T-helper 1 cell treated with Interleukin-12 subunit alpha and Interleukin-12 subunit beta and Interleukin-4 antibody, amounts not matched to agents 30 μg/mL and 1 μg/mL, for 36 hours (primary cell): Measurements from ENCODE around the gene BRSK2.
"Not testable (repeated sequence)": the region's sequence is repeated elsewhere in the genome, so short reads cannot be mapped to it uniquely, and the experiment has no call there.

Source experiments
- H3K27ac Mint-ChIP-seq: one replicate; pipeline ENCODE4 v1.8.0; 2021; ENCODE audit warnings: mild to moderate bottlenecking, mixed read lengths
- H3K27me3 Mint-ChIP-seq: one replicate; pipeline ENCODE4 v1.8.0; 2021; ENCODE audit warnings: low read depth, mixed read lengths
- H3K36me3 Mint-ChIP-seq: one replicate; pipeline ENCODE4 v1.8.0; 2021; ENCODE audit warnings: low read depth, mixed read lengths
- H3K4me1 Mint-ChIP-seq: one replicate; pipeline ENCODE4 v1.8.0; 2021; ENCODE audit warnings: low read depth, mixed read lengths
- H3K4me3 Mint-ChIP-seq: one replicate; pipeline ENCODE4 v1.8.0; 2021; ENCODE audit warnings: mild to moderate bottlenecking, moderate library complexity, mixed read lengths
- H3K9me3 Mint-ChIP-seq: one replicate; pipeline ENCODE4 v1.8.0; 2021; ENCODE audit warnings: mixed read lengths

Gene BRSK2

DNA sequence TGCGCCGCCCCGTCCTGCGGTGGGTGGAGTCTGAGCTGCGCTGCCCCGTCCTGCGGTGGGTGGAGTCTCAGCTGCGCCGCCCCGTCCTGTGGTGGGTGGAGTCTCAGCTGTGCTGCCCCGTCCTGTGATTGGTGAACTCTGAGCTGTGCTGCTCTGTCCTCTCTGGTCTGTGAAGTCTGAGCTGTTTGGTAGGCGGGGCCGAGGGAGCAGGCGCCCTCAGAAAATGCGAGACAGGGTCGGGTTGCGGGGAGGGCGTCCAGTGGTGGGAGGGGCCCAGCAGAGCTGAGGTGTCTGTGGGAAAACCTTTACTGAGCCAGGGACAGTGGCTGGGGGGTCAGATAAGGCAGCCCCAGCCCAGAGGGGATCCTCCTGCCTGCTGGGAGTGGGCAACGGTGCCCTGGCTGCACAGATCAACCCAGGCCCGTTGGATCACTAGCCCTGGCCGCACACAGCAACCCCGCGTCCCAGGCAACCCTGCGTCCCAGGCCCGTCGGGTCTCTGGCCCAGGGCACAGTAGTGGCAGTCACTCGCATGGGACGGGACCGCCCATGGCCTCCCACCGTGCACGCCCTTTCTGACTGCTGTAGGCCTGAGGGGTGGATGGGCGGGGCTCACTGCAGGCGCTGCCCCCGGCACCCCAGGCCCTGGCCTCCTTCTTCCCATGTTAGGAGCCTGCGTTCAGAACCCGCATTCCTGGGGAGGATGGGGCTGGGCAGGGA is 22.8 kb downstream of the BRSK2 start:
- peaks cover 6% of the 10 kb centered on the region for H3K9me3 Mint-ChIP-seq

GRCh38 chr11:1414650-1415049 is 24.9 kb downstream of the BRSK2 start:
- H3K36me3 Mint-ChIP-seq: no peaks in the 10 kb centered on the region
- no peaks in the 10 kb centered on the region for H3K4me1 Mint-ChIP-seq
- no peak overlapping the region for H3K27ac Mint-ChIP-seq
- H3K4me3 Mint-ChIP-seq: no peak overlapping the region
- H3K9me3 Mint-ChIP-seq: peaks cover 10% of the 10 kb centered on the region
- H3K27me3 Mint-ChIP-seq: no peaks in the 10 kb centered on the region

More for the DNA sequence above, 22.8 kb downstream of the BRSK2 start:
- H3K27ac Mint-ChIP-seq: no peak overlapping the region
- H3K36me3 Mint-ChIP-seq: no peaks in the 10 kb centered on the region
- no peaks in the 10 kb centered on the region for H3K27me3 Mint-ChIP-seq
- H3K4me3 Mint-ChIP-seq: no peak overlapping the region
- H3K4me1 Mint-ChIP-seq: no peaks in the 10 kb centered on the region

- Mint-ChIP-seq H3K9me3 (peaks cover 10% of the 10 kb centered on the region), H3K36me3 (no peaks in the 10 kb centered on the region), H3K4me1 (no peaks in the 10 kb centered on the region), H3K4me3 (no peak overlapping the region), H3K27ac (no peak overlapping the region), H3K27me3 (no peaks in the 10 kb centered on the region)
Measured at GRCh38 chr11:1415631-1416030, 25.9 kb downstream of the BRSK2 start.

- H3K27me3 Mint-ChIP-seq, H3K36me3 Mint-ChIP-seq, H3K27ac Mint-ChIP-seq, H3K4me1 Mint-ChIP-seq, H3K4me3 Mint-ChIP-seq: not testable (repeated sequence)
- H3K9me3 Mint-ChIP-seq: peaks cover 10% of the 10 kb centered on the region
Measured at GRCh38 chr11:1418192-1418795, 28.6 kb downstream of the BRSK2 start.

DNA sequence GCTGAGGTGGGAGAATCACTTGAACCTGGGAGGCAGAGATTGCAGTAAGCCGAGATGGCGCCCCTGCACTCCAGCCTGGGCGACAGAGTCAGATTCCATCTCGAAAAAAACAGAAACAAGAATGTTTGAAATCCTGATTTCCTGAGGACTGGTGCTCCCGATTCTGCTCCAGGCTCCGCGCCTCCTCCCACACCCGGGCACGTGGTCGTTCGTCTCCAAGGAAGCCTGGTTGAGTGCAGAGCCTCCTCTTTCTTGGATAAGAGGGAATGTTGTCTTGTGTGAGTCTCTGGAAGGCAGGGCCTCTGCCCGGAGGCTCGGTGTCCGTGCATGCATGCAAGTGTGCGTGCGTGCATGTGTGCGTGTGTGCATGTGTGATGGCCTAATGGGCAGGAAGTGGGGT is 30.1 kb downstream of the BRSK2 start:
- Mint-ChIP-seq H3K27ac (no peak overlapping the region), H3K9me3 (peaks cover 4% of the 10 kb centered on the region), H3K4me3 (no peak overlapping the region), H3K36me3 (no peaks in the 10 kb centered on the region), H3K4me1 (no peaks in the 10 kb centered on the region), H3K27me3 (no peaks in the 10 kb centered on the region)

- Mint-ChIP-seq H3K4me3 (no peak overlapping the region), H3K9me3 (peaks cover 4% of the 10 kb centered on the region), H3K36me3 (no peaks in the 10 kb centered on the region), H3K27me3 (no peaks in the 10 kb centered on the region), H3K4me1 (no peaks in the 10 kb centered on the region), H3K27ac (no peak overlapping the region)
Measured at GRCh38 chr11:1421291-1421690, 31.6 kb downstream of the BRSK2 start.

- H3K27me3 Mint-ChIP-seq: no peaks in the 10 kb centered on the region
- H3K27ac Mint-ChIP-seq: no peak overlapping the region
- no peak overlapping the region for H3K4me3 Mint-ChIP-seq
- peaks cover 4% of the 10 kb centered on the region for H3K9me3 Mint-ChIP-seq
- H3K4me1 Mint-ChIP-seq: no peaks in the 10 kb centered on the region
- no peaks in the 10 kb centered on the region for H3K36me3 Mint-ChIP-seq
Measured at GRCh38 chr11:1422481-1422880, 32.7 kb downstream of the BRSK2 start.

DNA sequence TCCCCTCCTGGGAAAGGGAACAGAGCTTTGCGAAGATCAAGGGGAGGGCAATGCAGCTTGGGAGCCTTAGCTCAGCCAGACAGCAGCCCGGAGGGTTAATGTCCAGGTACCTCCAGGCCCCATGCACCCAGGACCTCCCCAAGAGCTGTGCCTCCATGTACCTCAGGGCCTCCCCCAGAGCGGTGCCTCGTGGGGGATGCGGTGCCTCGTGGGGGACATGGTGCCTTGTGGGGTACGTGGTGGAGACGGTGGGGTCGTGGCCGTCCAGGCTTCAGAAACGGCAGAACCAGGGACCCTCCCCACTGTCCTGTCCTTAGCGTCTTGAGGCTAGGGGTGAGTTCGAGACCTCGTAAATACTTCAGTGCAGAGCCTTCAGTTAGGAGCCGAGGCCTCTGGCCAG is 33.2 kb downstream of the BRSK2 start:
- Mint-ChIP-seq H3K4me3 (no peak overlapping the region), H3K27me3 (no peaks in the 10 kb centered on the region), H3K4me1 (no peaks in the 10 kb centered on the region), H3K9me3 (peaks cover 4% of the 10 kb centered on the region), H3K27ac (no peak overlapping the region), H3K36me3 (no peaks in the 10 kb centered on the region)

- H3K9me3 Mint-ChIP-seq, H3K27me3 Mint-ChIP-seq, H3K36me3 Mint-ChIP-seq, H3K27ac Mint-ChIP-seq, H3K4me3 Mint-ChIP-seq, H3K4me1 Mint-ChIP-seq: not testable (repeated sequence)
Measured at GRCh38 chr11:1423406-1423805, 33.7 kb downstream of the BRSK2 start.

GRCh38 chr11:1425006-1425405 is 35.3 kb downstream of the BRSK2 start:
- Mint-ChIP-seq H3K27ac (no peak overlapping the region), H3K4me3 (no peak overlapping the region), H3K9me3 (no peaks in the 10 kb centered on the region), H3K4me1 (no peaks in the 10 kb centered on the region), H3K36me3 (no peaks in the 10 kb centered on the region), H3K27me3 (no peaks in the 10 kb centered on the region)

- no peak overlapping the region for H3K4me3 Mint-ChIP-seq
- H3K27me3 Mint-ChIP-seq: no peaks in the 10 kb centered on the region
- no peaks in the 10 kb centered on the region for H3K9me3 Mint-ChIP-seq
- no peak overlapping the region for H3K27ac Mint-ChIP-seq
- H3K4me1 Mint-ChIP-seq: no peaks in the 10 kb centered on the region
- no peaks in the 10 kb centered on the region for H3K36me3 Mint-ChIP-seq
Measured at GRCh38 chr11:1425439-1425838, 35.7 kb downstream of the BRSK2 start.

- Mint-ChIP-seq H3K36me3 (no peaks in the 10 kb centered on the region), H3K4me1 (no peaks in the 10 kb centered on the region), H3K27ac (no peak overlapping the region), H3K4me3 (no peak overlapping the region), H3K27me3 (no peaks in the 10 kb centered on the region), H3K9me3 (no peaks in the 10 kb centered on the region)
Measured at GRCh38 chr11:1428762-1429316, 39.1 kb downstream of the BRSK2 start.

GRCh38 chr11:1433568-1433967 is 43.8 kb downstream of the BRSK2 start:
- no peaks in the 10 kb centered on the region for H3K36me3 Mint-ChIP-seq

DNA sequence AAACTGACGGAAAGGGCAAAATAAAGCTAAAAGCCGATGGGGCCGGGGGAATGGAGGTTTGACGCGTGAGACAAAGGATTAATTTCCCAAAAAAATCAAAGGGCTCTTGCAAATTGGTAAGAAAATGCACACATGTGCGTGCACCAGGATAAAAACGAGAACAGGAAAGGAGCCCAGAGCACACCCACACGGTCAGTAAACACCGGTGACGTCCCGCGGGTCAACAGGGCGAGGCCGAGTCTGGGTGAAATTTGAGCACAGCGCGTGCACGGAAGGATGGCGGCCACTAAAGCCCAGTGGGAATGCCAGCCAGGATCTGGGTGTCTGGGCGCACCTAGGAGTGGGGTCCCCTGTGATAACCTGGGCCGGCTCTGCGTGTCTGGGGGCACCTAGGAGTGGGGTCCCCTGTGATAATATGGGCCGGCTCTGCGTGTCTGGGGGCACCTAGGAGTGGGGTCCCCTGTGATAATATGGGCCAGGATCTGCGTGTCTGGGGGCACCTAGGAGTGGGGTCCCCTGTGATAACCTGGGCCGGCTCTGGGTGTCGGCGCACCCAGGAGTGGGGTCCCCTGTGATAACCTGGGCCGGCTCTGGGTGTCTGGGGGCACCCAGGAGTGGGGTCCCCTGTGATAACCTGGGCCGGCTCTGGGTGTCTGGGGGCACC is 44.4 kb downstream of the BRSK2 start:
- Mint-ChIP-seq H3K4me3 (no peak overlapping the region), H3K36me3 (no peaks in the 10 kb centered on the region), H3K9me3 (no peaks in the 10 kb centered on the region), H3K27ac (no peak overlapping the region), H3K27me3 (no peaks in the 10 kb centered on the region), H3K4me1 (no peaks in the 10 kb centered on the region)

More at GRCh38 chr11:1433568-1433967, 43.8 kb downstream of the BRSK2 start:
- no peaks in the 10 kb centered on the region for H3K9me3 Mint-ChIP-seq
- no peaks in the 10 kb centered on the region for H3K27me3 Mint-ChIP-seq
- no peak overlapping the region for H3K4me3 Mint-ChIP-seq
- no peak overlapping the region for H3K27ac Mint-ChIP-seq
- H3K4me1 Mint-ChIP-seq: no peaks in the 10 kb centered on the region

GRCh38 chr11:1435479-1435819 is 45.7 kb downstream of the BRSK2 start:
- not testable (repeated sequence) for H3K9me3 Mint-ChIP-seq, H3K27me3 Mint-ChIP-seq, H3K36me3 Mint-ChIP-seq, H3K4me1 Mint-ChIP-seq, H3K4me3 Mint-ChIP-seq, H3K27ac Mint-ChIP-seq
